GM12878 (cell line): Measurements from ENCODE around the gene LMX1A. TPM values are rescaled to one million over a fixed set of nuclear protein-coding genes. Genes with fewer than 3 reads are reported as not detected.

Source experiments
- ATAC-seq: fragments of 200-7000 bp; cut with Tn5 transposase; 3 replicates; pipeline ENCODE4 v1.9.1; 2020; ENCODE audit warnings: mild to moderate bottlenecking, moderate library complexity
- BruUV-seq: library from RNA; stranded (reverse); fragments of 400-500 nt; replicated peaks from 2 replicates; lab custom pipeline; 2021; lab: Mats Ljungman, UMichigan
- CTCF ChIA-PET: fragments of 300-600 bp; sonication (Branson Sonifier 250); formaldehyde crosslinking; extraction: SDS; loops from one replicate; lab custom pipeline; 2021; ENCODE audit warnings: inconsistent platforms; lab: Yijun Ruan, JAX
- POLR2A ChIA-PET: fragments of 350-600 bp; formaldehyde crosslinking; extraction: SDS; loops from one replicate; lab custom pipeline; 2021; ENCODE audit warnings: inconsistent platforms; lab: Charles Lee
- RAD21 ChIA-PET: fragments of 300-600 bp; sonication (Branson Sonifier 250); formaldehyde crosslinking; loops from one replicate; lab custom pipeline; 2023; ENCODE audit warnings: antibody characterized with exemption; ENCODE audit not compliant: unreplicated experiment; lab: Charles Lee
- SMC1A ChIA-PET: fragments of 300-600 bp; sonication (Branson Sonifier 250); formaldehyde crosslinking; loops from one replicate; lab custom pipeline; 2023; ENCODE audit not compliant: unreplicated experiment, uncharacterized antibody; lab: Charles Lee
- DNase-seq: peaks from one replicate; pipeline ENCODE4 v3.0.0-alpha.2; 2011; ENCODE audit warnings: low read depth, low spot score
- FAIRE-seq: peaks from 3 replicates; lab custom pipeline; 2011; peaks lifted over from hg19 to GRCh38; lab: Jason Lieb, UNC
- H2AFZ ChIP-seq: 2 replicates; pipeline ENCODE4 v1.6.0; 2011; ENCODE audit warnings: low read depth, low read length, control low read depth; ENCODE audit not compliant: control insufficient read depth
- H3K27ac ChIP-seq: 2 replicates; pipeline ENCODE4 v1.5.1; 2011; ENCODE audit warnings: control low read depth; ENCODE audit not compliant: control insufficient read depth, insufficient read depth
- H3K27me3 ChIP-seq, 2 experiments: replicated peaks in 1 of 2; 2 replicates each; pipeline versions ENCODE4 v1.6.0 to v1.6.1; 2011; ENCODE audit warnings: low read length in 1 of 2; ENCODE audit not compliant: control insufficient read depth in 2 of 2, insufficient read depth in 2 of 2
- H3K36me3 ChIP-seq, 2 experiments: 2 replicates each; pipeline ENCODE4 v1.5.1; 2011; ENCODE audit warnings: low read length in 1 of 2; ENCODE audit not compliant: control insufficient read depth in 2 of 2, insufficient read depth in 2 of 2
- H3K4me1 ChIP-seq: 2 replicates; pipeline ENCODE4 v1.6.1; 2011; ENCODE audit warnings: mild to moderate bottlenecking, low read length, moderate library complexity, mixed read lengths; ENCODE audit not compliant: control insufficient read depth, insufficient read depth
- H3K4me2 ChIP-seq: 2 replicates; pipeline ENCODE4 v1.6.0; 2011; ENCODE audit warnings: control low read depth; ENCODE audit not compliant: control insufficient read depth, insufficient read depth
- H3K4me3 ChIP-seq: fragments of 200-600 bp; sonication (generic); 2 replicates; pipeline ENCODE4 v1.5.1; 2016
- H3K79me2 ChIP-seq: 2 replicates; pipeline ENCODE4 v1.6.0; 2011; ENCODE audit warnings: low read length; ENCODE audit not compliant: control insufficient read depth, insufficient read depth
- H3K9ac ChIP-seq: 2 replicates; pipeline ENCODE4 v1.8.0; 2011; ENCODE audit warnings: low read length, control low read depth, mixed read lengths; ENCODE audit not compliant: control insufficient read depth, insufficient read depth
- H3K9me3 ChIP-seq: replicated peaks from 3 replicates; pipeline ENCODE4 v1.5.1; 2011; ENCODE audit warnings: mild to moderate bottlenecking, low read length; ENCODE audit not compliant: control insufficient read depth, insufficient read depth
- H4K20me1 ChIP-seq: 2 replicates; pipeline ENCODE4 v1.6.0; 2011; ENCODE audit not compliant: control insufficient read depth, insufficient read depth
- BCL3 ChIP-seq: IDR thresholded peaks from 2 replicates; pipeline ENCODE4 v1.6.1; 2011; ENCODE audit warnings: borderline replicate concordance, low read depth, mild to moderate bottlenecking, moderate library complexity, low read length; ENCODE audit not compliant: insufficient read depth, poor library complexity, severe bottlenecking
- CHD1 ChIP-seq: IDR thresholded peaks from 2 replicates; pipeline ENCODE4 v1.6.1; 2012; ENCODE audit warnings: low read depth, low read length, improper control_type of control experiment
- GATAD2B ChIP-seq: fragments of 450-650 bp; conservative IDR thresholded peaks from 2 replicates; pipeline ENCODE4 v1.6.1; 2017; ENCODE audit warnings: low read depth, mild to moderate bottlenecking, moderate library complexity
- IKZF2 ChIP-seq, 2 experiments: fragments of 450-650 bp; IDR thresholded peaks; 2 replicates each; pipeline ENCODE4 v1.6.1; 2017; ENCODE audit warnings: mild to moderate bottlenecking in 2 of 2, moderate library complexity in 2 of 2
- MYB ChIP-seq: fragments of 150-350 bp; IDR thresholded peaks from 2 replicates; pipeline ENCODE4 v1.6.1; 2014; ENCODE audit warnings: mild to moderate bottlenecking, low read depth, low read length, borderline replicate concordance
- NFIC ChIP-seq: IDR thresholded peaks from 2 replicates; pipeline ENCODE4 v1.6.1; 2012; ENCODE audit warnings: low read depth, mild to moderate bottlenecking, inconsistent platforms, low read length, moderate library complexity
- NR2C1 ChIP-seq: fragments of 450-650 bp; IDR thresholded peaks from 2 replicates; pipeline ENCODE4 v1.6.1; 2017; ENCODE audit warnings: antibody characterized with exemption, mild to moderate bottlenecking, moderate library complexity
- NR2C2 ChIP-seq: IDR thresholded peaks from 2 replicates; pipeline ENCODE4 v1.6.1; 2011; ENCODE audit warnings: borderline replicate concordance, low read depth; ENCODE audit not compliant: control insufficient read depth, insufficient read length
- PAX8 ChIP-seq: fragments of 450-650 bp; IDR thresholded peaks from 2 replicates; pipeline ENCODE4 v1.6.1; 2017; ENCODE audit warnings: mild to moderate bottlenecking, moderate library complexity
- PBX3 ChIP-seq: IDR thresholded peaks from 2 replicates; pipeline ENCODE4 v1.6.1; 2011; ENCODE audit warnings: mild to moderate bottlenecking, low read depth, low read length, moderate library complexity; ENCODE audit not compliant: insufficient replicate concordance
- RBBP5 ChIP-seq: fragments of 200-600 bp; sonication (generic); conservative IDR thresholded peaks from 2 replicates; pipeline ENCODE4 v1.6.1; 2016
- RELA ChIP-seq: fragments of 450-650 bp; IDR thresholded peaks from 2 replicates; pipeline ENCODE4 v1.8.0; 2014; ENCODE audit warnings: borderline replicate concordance; ENCODE audit not compliant: partially characterized antibody
- SMAD5 ChIP-seq: IDR thresholded peaks from 2 replicates; pipeline ENCODE4 v1.6.1; 2016; ENCODE audit warnings: antibody characterized with exemption, low read depth
- ZBTB33 ChIP-seq: fragments of 450-650 bp; IDR thresholded peaks from 2 replicates; pipeline ENCODE4 v1.6.1; 2017; ENCODE audit warnings: mild to moderate bottlenecking
- WGBS: methylation state at CpG from one replicate; pipeline ENCODE4 v1.1.6; 2016; ENCODE audit warnings: low lambda C conversion rate; ENCODE audit not compliant: insufficient replicate concordance, insufficient coverage; ENCODE audit errors: missing lambda C conversion rate; 5-methylcytosine and 5-hydroxymethylcytosine counted together
- in situ Hi-C: fragments of 300-500 bp; cut with MboI; formaldehyde crosslinking; loops from 9 replicates; pipeline ENCODE4 v1.14.3; 2018; ENCODE audit warnings: mixed read lengths
- intact Hi-C: fragments of 100-400 bp; cut with micrococcal nuclease; formaldehyde crosslinking; loops from one replicate; pipeline ENCODE4 v1.14.2; 2022; ENCODE audit not compliant: unreplicated experiment
- polyA plus RNA-seq, 11 experiments: library from polyadenylated mRNA; depleted of rRNA in 4 of 11; unstranded in 6 of 11; stranded (reverse) in 5 of 11; fragments of >200 nt; fragmentation: Nextera tagmentation in 4 of 11; fragmentation: Illumina TruSeq in 1 of 11; extraction: Ambion mirVana in 4 of 11; extraction: Trizol in 1 of 11; gene quantifications; 1 replicate in 1 of 11; 2 replicates in 10 of 11; pipeline versions ENCODE4 v1.2.1 to v1.2.3, GENCODE V29; 2011 to 2016; ENCODE audit warnings: inconsistent platforms in 2 of 11, missing spikeins in 2 of 11, low read depth in 1 of 11
- total RNA-seq, 4 experiments: library from RNA; depleted of rRNA in 3 of 4; stranded (reverse); fragments of >200 nt in 3 of 4; fragmentation: Illumina TruSeq in 1 of 4; extraction: Trizol in 1 of 4; gene quantifications; 2 replicates each; pipeline versions ENCODE4 v1.2.1 to v1.2.3, GENCODE V29; 2013 to 2021

Gene LMX1A
- total and polyA plus RNA-seq, 10 of the 15 experiments (the other 5 are each of a cell fraction or from before 2014, with no cell fraction given), result not detected

- Histone ChIP-seq H3K4me2 (peak overlapping the region; percentile 7; the same call in 1 of the 2 replicates), H3K4me3 (no peak overlapping the region), H3K79me2 (no peaks in the 10 kb centered on the region), H2AFZ (no peak overlapping the region), H3K27ac (no peak overlapping the region), H3K36me3 (no peaks in the 10 kb centered on the region), H3K27me3 (peaks cover 1 to 3% of the 10 kb centered on the region in 2 experiments; a peak in 2 of 4 replicates), H3K9me3 (no peaks in the 10 kb centered on the region), H3K9ac (no peak overlapping the region), H4K20me1 (no peaks in the 10 kb centered on the region; the same call in 1 of the 2 replicates), H3K4me1 (peaks cover 9% of the 10 kb centered on the region; the same call in 1 of the 2 replicates)
- WGBS, result 10% methylated on average over 19 of the region's 19 CpGs
- FAIRE-seq (peak; percentile 89), DNase-seq (peak; percentile 64), ATAC-seq (peak; percentile 99)
- intact Hi-C loops, result loop anchor here (1.0 to 10.0 kb wide), 5 partner anchors 200 to 519 kb away; partner anchors contain the start of gene UCK2
- SMC1A ChIA-PET, result interaction anchor here (0.5 to 5.6 kb wide), 12 partner anchors 11 to 203 kb away, joined by 3 to 109 read pairs (median 4); no protein-coding TSS in a partner anchor
- no TSS peak for BruUV-seq
- CTCF ChIA-PET, result interaction anchor here (0.7 to 7.0 kb wide), 27 partner anchors 8 to 521 kb away, joined by 3 to 176 read pairs (median 4); no protein-coding TSS in a partner anchor
- POLR2A ChIA-PET, result no interaction called here
- in situ Hi-C loops, result loop anchor here (5.0 kb wide), 2 partner anchors 199 to 524 kb away; no protein-coding TSS in a partner anchor
- RAD21 ChIA-PET, result interaction anchor here (0.7 to 3.5 kb wide), 13 partner anchors 11 to 532 kb away, joined by 3 to 49 read pairs (median 4); partner anchors contain the start of gene ALDH9A1
- TF ChIP-seq IKZF2 (IDR thresholded peaks at IDR 0.05) (peak; percentile 61 to 68), SMAD5 (no peak), NR2C2 (no peak), PAX8 (no peak), RELA (no peak), NR2C1 (no peak), CHD1 (no peak), ZBTB33 (no peak), RBBP5 (no peak), MYB (no peak), BCL3 (no peak), GATAD2B (no peak), PBX3 (no peak), NFIC (peak; percentile 57; the same call in 1 of the 2 replicates)
Measured at GRCh38 chr1:165392634-165393571, 36.4 kb upstream of the LMX1A start.
